Caco-2 (cell line): ENCODE measurements around the gene STK11IP. TPM values are rescaled to one million over a fixed set of nuclear protein-coding genes. Genes with fewer than 3 reads are reported as not detected.

Experiments
- BruUV-seq: library from RNA; stranded (reverse); fragments of 400-500 nt; replicated peaks from 2 replicates; lab custom pipeline; 2021; lab: Mats Ljungman, UMichigan
- CTCF ChIA-PET: fragments of 300-600 bp; sonication (Branson Sonifier 250); formaldehyde crosslinking; loops from one replicate; lab custom pipeline; 2022; ENCODE audit warnings: antibody characterized with exemption; lab: Charles Lee
- POLR2A ChIA-PET: fragments of 300-600 bp; sonication (Branson Sonifier 250); formaldehyde crosslinking; loops from one replicate; lab custom pipeline; 2022; ENCODE audit warnings: antibody characterized with exemption; lab: Charles Lee
- DNase-seq, 2 experiments: peaks; one replicate each; pipeline versions ENCODE4 v3.0.0 to v3.0.0-alpha.2; 2020 to 2022
- H3K27me3 ChIP-seq: replicated peaks from 2 replicates; pipeline ENCODE4 v1.6.0; 2011; ENCODE audit warnings: low read length; ENCODE audit not compliant: control insufficient read depth, insufficient read depth
- H3K36me3 ChIP-seq: 2 replicates; pipeline ENCODE4 v1.5.1; 2011; ENCODE audit warnings: low read length; ENCODE audit not compliant: control insufficient read depth, insufficient read depth
- H3K4me1 ChIP-seq: fragments of 250-450 bp; sonication (Bioruptor Pico); 2 replicates; pipeline ENCODE4 v1.5.1; 2020; ENCODE audit warnings: mild to moderate bottlenecking
- H3K4me3 ChIP-seq: 2 replicates; pipeline ENCODE4 v1.5.1; 2011; ENCODE audit warnings: low read depth, mild to moderate bottlenecking, control low read depth, low read length
- H3K9me3 ChIP-seq: fragments of 250-450 bp; sonication (Bioruptor Pico); 2 replicates; pipeline ENCODE4 v1.5.1; 2020; ENCODE audit warnings: mild to moderate bottlenecking, moderate library complexity
- H3K27ac Mint-ChIP-seq: one replicate; pipeline ENCODE4 v1.8.0; 2022; ENCODE audit warnings: mixed read lengths; ENCODE audit not compliant: unreplicated experiment
- H3K27me3 Mint-ChIP-seq: one replicate; pipeline ENCODE4 v1.8.0; 2022; ENCODE audit warnings: mixed read lengths; ENCODE audit not compliant: insufficient read depth, unreplicated experiment
- H3K36me3 Mint-ChIP-seq: one replicate; pipeline ENCODE4 v1.8.0; 2022; ENCODE audit warnings: mild to moderate bottlenecking, mixed read lengths; ENCODE audit not compliant: insufficient read depth, unreplicated experiment
- H3K4me1 Mint-ChIP-seq: one replicate; pipeline ENCODE4 v1.8.0; 2022; ENCODE audit warnings: low read depth, mixed read lengths; ENCODE audit not compliant: unreplicated experiment
- H3K4me3 Mint-ChIP-seq: one replicate; pipeline ENCODE4 v1.8.0; 2022; ENCODE audit warnings: mild to moderate bottlenecking, moderate library complexity, mixed read lengths; ENCODE audit not compliant: unreplicated experiment
- H3K9me3 Mint-ChIP-seq: one replicate; pipeline ENCODE4 v1.8.0; 2022; ENCODE audit warnings: mixed read lengths; ENCODE audit not compliant: unreplicated experiment
- intact Hi-C: fragments of 100-400 bp; cut with micrococcal nuclease; formaldehyde crosslinking; loops from one replicate; pipeline ENCODE4 v1.10.0; 2022; ENCODE audit not compliant: unreplicated experiment
- total RNA-seq: library from RNA; stranded (reverse); gene quantifications from 2 replicates; pipeline ENCODE4 v1.2.3, GENCODE V29; 2022
- TF ChIP-seq, protein P1 (sequence below), 2 experiments: fragments of 200-600 bp in 1 of 2; IDR thresholded peaks; 1 replicate in 1 of 2; 2 replicates in 1 of 2; pipeline versions ENCODE4 v1.5.1 to v1.8.0; 2011 to 2022; ENCODE audit warnings: antibody characterized with exemption in 1 of 2, control low read depth in 1 of 2, inconsistent platforms in 1 of 2, low read depth in 1 of 2, low read length in 1 of 2, mild to moderate bottlenecking in 1 of 2, moderate library complexity in 1 of 2; ENCODE audit not compliant: insufficient read depth in 1 of 2, severe bottlenecking in 1 of 2, unreplicated experiment in 1 of 2

The STK11IP gene
- total RNA-seq, 1 experiment from 2014 or later: 21.7 TPM

DNA sequence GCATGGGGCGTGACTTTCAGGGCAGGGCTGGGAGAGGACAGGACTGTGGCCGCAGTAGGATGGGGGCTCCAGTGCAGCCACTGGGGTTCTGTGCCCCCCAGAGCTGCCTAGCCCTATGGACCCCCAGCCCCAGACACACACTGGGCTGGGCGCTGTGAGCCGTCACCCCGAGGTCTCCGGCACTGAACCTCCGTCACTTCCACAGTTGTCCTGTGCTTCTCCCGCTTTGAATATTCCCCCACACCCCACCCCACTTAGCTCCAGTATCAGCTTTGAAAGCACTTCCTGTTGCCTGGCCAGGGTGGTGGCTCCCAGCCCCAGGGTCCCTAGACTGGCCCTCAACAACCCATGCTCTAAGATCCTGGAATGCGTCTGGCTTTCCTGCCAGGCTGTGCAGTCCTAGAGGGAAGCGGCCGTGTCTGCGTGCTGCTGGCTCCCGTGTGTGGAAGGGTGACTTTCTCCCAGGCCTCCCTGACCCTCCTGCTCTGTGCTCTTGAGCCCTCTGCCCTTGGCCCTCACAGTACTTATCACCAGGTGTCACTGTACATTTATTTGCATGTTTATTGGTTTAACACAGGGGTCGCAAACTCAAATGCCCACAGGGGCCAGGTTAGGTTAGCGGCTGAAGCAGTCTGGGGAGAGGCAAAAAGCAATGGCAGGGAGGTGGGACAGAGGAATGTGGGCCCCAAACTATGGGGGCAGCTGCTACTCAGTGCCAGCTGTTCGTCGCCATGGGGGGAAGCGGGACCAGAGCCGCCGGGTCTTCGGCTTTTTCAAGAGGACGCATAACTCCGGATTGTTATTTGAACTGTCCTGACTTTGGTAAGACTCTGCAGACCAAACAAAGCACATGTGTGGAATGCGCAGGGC lies 36.2 kb upstream of the STK11IP start:
- intact Hi-C loops: loop anchor here (1.0 to 5.0 kb wide), 2 partner anchors 10 to 36 kb away; partner anchors contain the start of genes OBSL1 and STK11IP
- Histone ChIP-seq H3K4me3 (no peak overlapping the region), H3K4me1 (peaks cover 25% of the 10 kb centered on the region), H3K36me3 (no peaks in the 10 kb centered on the region), H3K27me3 (no peaks in the 10 kb centered on the region; the same call in 1 of the 2 replicates), H3K9me3 (no peaks in the 10 kb centered on the region)
- CTCF ChIA-PET: interaction anchor here (1.0 to 3.4 kb wide), 8 partner anchors 9 to 128 kb away, joined by 3 to 19 read pairs (median 8); partner anchors contain the start of genes CHPF, OBSL1, STK11IP and TMEM198
- no peaks in the 10 kb centered on the region for H3K9me3 Mint-ChIP-seq
- no peak overlapping the region for H3K4me3 Mint-ChIP-seq
- peaks cover 13% of the 10 kb centered on the region for H3K36me3 Mint-ChIP-seq
- H3K27me3 Mint-ChIP-seq: no peaks in the 10 kb centered on the region
- peak; percentile 60 to 65 for DNase-seq
- POLR2A ChIA-PET: interaction anchor here (0.9 to 2.1 kb wide), 3 partner anchors 9 to 36 kb away, joined by 3 to 13 read pairs (median 3); partner anchors contain the start of genes OBSL1 and STK11IP
- BruUV-seq: no TSS peak
- H3K27ac Mint-ChIP-seq: peak overlapping the region; percentile 64
- peaks cover 15% of the 10 kb centered on the region for H3K4me1 Mint-ChIP-seq
- TF ChIP-seq, protein P1, sequence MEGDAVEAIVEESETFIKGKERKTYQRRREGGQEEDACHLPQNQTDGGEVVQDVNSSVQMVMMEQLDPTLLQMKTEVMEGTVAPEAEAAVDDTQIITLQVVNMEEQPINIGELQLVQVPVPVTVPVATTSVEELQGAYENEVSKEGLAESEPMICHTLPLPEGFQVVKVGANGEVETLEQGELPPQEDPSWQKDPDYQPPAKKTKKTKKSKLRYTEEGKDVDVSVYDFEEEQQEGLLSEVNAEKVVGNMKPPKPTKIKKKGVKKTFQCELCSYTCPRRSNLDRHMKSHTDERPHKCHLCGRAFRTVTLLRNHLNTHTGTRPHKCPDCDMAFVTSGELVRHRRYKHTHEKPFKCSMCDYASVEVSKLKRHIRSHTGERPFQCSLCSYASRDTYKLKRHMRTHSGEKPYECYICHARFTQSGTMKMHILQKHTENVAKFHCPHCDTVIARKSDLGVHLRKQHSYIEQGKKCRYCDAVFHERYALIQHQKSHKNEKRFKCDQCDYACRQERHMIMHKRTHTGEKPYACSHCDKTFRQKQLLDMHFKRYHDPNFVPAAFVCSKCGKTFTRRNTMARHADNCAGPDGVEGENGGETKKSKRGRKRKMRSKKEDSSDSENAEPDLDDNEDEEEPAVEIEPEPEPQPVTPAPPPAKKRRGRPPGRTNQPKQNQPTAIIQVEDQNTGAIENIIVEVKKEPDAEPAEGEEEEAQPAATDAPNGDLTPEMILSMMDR (IDR thresholded peaks at IDR 0.05; ENCODE audit: insufficient read depth in 1 of 2, low read depth in 1 of 2, low read length in 1 of 2, severe bottlenecking in 1 of 2, unreplicated experiment in 1 of 2): no peak

DNA sequence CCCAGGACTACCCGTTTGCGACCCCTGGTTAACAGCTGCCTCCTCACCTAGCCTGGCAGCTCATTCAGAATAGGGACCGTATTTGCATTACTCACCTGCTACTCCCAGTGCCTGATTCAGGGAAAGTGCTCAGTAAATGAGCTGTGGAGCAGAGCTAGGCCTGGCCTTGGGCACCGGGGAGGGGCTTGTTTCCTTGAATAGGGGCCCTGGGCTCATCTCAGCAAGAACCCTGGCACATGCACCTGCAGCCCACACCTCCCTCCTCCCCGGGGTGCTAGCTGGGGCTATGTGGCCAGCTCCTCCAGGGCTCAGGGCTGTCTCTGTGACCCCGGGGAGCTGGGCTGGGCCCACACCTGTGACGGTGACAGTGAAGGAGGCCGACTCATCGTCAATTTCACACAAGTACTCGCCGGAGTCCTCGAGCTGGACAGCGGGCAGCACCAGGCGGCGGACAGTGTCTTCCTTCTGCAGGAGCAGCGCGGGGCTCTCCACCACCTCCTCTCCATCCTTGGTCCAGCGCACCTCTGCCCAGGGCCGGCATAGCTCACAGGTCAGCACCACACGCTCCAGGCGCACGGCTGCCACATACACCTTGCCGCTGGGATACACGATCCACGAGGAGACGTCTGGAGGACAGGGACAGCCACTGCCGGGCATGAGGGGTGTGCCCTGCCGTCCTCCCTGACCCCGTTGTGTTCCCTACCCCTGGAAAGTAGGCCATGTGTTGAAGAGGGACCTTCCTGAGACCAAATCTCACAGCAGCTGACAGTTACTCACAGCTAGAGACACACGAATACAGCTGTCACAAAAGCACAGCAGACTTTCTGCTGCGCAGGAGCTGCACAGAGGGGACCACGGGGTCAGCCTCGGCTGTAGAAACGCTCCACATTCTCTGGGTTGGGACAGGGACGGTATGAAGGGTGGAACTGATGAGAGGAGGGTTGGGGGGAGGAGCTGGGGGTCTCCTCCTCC lies 35.3 kb upstream of the STK11IP start:
- no peak for DNase-seq
- peaks cover 15% of the 10 kb centered on the region for H3K4me1 Mint-ChIP-seq
- no peaks in the 10 kb centered on the region for H3K9me3 ChIP-seq
- no peaks in the 10 kb centered on the region for H3K36me3 ChIP-seq
- no peaks in the 10 kb centered on the region; the same call in 1 of the 2 replicates for H3K27me3 ChIP-seq
- peaks cover 25% of the 10 kb centered on the region for H3K4me1 ChIP-seq
- TF ChIP-seq, protein P1 (IDR thresholded peaks at IDR 0.05; ENCODE audit: insufficient read depth in 1 of 2, low read depth in 1 of 2, low read length in 1 of 2, severe bottlenecking in 1 of 2, unreplicated experiment in 1 of 2): no peak
- no peaks in the 10 kb centered on the region for H3K27me3 Mint-ChIP-seq
- no peak overlapping the region for H3K4me3 Mint-ChIP-seq
- POLR2A ChIA-PET: interaction anchor here (0.6 to 2.1 kb wide), 3 partner anchors 10 to 520 kb away, joined by 3 to 13 read pairs (median 4); partner anchors contain the start of gene STK11IP
- peak overlapping the region; percentile 64 for H3K27ac Mint-ChIP-seq
- CTCF ChIA-PET: interaction anchor here (0.6 to 3.4 kb wide), 6 partner anchors 9 to 127 kb away, joined by 3 to 19 read pairs (median 8); partner anchors contain the start of genes CHPF, OBSL1, STK11IP and TMEM198
- no peak overlapping the region for H3K4me3 ChIP-seq
- peaks cover 13% of the 10 kb centered on the region for H3K36me3 Mint-ChIP-seq
- TSS peak; percentile 25 for BruUV-seq
- intact Hi-C loops: loop anchor here (1.0 to 5.0 kb wide), 2 partner anchors 9 to 35 kb away; partner anchors contain the start of genes OBSL1 and STK11IP
- no peaks in the 10 kb centered on the region for H3K9me3 Mint-ChIP-seq
